DMS114 treated with DMSO at 0.1 percent for 48 hours (cell line): ENCODE data around the gene CDH8.

Experiments used
- DNase-seq: peaks from one replicate; lab custom pipeline; 2025; ENCODE audit not compliant: unreplicated experiment; lab: John Stamatoyannopoulos, UW

The CDH8 gene

DNA sequence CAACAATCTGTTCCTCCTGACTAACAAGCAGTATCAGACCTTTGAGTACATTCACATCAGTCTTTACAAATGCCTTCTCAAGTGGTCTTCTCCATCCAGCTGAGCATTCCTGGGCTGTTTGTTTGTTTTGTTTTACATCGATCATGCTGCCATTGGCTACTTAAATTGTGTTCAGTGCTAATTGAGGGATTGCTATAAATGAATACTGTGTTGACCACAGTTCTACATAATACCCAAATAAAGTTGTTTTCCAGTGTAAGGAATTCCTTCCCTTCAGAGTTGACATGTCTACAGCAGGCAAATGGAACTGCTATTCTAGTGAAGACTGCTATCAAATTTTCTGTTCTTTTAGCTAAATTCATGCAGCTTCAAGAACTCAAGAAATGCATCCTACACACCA is 3.2 kb downstream of the CDH8 start:
- DNase-seq = no peak

DNA sequence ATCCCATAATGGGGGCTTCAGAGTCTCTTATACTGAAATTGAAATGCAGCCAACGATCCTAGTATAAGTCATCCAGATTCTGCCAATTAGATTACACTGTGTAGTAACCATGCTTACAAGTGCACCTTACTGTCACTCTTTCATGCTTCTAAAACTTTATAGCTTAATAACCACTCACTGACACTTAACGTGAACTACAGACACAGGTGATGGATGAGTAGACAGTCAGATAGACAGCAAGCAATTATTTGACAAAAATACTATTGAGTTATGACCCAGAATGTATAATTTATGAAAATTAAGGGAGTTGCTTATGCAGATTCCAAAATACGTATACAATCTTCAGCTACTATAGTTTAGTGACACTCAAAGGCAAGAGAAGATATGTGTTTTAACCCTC is 6.3 kb downstream of the CDH8 start:
- no peak for DNase-seq

DNA sequence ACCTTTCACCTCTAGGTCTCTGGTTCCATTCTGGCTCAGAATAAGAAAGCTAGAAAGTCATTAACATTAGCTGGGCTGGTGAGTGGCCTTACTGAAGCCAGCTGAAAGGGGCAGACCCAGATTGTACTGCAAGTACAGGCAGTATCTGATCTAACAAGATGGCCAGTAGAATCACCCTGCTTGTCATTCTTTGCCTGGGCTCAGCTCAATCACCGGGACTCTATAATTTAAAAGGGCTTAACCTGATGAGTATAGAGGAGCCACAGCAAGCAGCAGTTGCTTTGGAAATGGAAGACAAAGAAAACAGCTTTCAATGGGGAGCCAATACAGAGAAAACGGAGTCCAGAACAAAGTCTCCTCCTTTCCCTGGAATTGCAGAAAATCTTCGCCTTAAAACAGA is 13.6 kb downstream of the CDH8 start:
- no peak for DNase-seq

DNA sequence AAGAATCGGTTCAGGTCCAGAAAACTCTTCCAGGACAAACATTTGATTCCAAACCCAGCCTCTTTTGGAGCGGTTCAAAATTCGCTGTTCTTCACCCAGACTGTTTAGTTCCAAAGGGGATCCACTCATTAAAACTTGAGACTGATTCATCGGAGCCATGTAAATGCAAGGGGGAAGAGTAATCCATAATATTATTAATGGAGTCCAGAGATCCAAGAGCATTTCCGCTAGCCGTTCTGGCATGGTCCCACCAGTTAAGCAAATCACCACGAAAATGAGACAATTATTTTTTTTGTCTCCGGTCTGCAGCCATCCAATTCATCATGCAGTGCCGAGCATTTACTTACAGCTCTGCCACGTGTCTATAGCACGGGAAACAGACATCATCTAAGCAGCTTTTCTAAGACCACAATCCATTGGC is 15.1 kb downstream of the CDH8 start:
- DNase-seq = no peak

DNA sequence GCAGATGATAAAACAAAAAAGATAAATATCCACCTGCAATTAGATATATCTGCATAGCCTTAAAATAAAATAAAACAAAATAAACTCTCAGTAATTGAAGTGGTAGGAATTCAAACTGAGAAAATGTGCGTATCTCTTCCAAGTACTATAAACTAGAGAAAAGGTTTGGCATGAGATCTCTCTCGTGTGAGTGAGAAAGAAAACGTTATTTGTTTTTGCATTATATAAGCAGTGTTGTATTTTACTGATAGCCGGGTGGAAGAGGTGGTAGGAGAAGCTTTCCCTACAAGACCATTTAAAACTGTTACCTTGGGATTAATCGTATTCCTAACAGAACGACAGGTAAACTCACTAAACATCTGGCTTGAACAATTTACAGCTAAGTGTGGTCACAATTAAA is 15.6 kb downstream of the CDH8 start:
- DNase-seq = no peak

DNA sequence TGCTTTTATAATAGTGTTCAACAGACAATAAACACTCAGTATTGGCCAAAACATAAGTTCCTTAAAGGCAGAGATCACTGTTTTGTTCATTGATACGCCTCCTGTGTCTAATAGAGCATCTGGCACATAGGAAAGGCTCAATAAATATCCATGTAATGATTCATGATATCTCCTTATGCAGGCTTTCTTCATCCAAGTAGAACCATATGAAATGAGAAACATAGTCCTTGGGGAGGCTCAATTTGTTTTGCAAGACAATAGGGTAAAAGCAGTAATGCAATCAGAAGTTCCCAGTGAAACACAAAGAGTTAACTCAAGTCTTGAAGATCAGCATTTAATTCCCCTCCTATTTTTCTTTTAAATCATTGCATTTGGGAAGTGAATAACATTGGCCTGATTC is 16.4 kb downstream of the CDH8 start:
- no peak for DNase-seq

DNA sequence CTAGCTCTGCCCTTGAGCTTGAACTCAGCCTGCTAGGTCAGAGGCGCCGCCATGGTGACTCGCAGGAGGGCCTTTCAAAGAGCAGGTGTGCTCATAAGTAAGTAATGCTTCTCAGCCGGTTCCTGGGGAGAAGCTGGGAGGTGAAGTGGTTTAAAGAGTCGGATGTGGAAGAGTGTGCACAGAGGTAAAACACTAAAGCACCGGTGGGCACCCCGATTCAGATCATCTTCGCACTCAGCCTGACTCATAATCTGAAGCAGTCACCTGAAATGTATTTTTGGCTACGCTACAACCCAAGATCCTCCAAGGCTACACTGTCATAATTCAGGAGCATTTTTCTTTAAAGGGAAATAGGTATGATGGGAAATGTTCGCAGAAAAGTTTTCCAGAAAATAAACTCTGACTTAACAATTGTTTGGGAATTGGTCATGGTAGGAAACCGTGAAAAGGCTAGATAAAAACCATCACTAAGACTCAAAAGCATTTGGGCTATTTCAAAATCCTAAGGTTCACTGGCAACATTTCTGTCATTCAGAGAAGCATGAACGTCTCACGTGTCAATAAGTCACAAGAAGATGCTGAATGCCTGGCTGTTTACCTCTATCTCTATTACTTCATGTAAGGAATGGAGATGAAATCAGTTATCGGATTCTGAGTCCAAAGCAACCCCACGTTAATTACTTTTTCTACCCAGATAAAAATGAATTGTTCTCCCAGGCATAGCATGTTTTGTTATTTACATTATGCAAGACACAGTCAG is 17.8 kb downstream of the CDH8 start:
- no peak for DNase-seq

DNA sequence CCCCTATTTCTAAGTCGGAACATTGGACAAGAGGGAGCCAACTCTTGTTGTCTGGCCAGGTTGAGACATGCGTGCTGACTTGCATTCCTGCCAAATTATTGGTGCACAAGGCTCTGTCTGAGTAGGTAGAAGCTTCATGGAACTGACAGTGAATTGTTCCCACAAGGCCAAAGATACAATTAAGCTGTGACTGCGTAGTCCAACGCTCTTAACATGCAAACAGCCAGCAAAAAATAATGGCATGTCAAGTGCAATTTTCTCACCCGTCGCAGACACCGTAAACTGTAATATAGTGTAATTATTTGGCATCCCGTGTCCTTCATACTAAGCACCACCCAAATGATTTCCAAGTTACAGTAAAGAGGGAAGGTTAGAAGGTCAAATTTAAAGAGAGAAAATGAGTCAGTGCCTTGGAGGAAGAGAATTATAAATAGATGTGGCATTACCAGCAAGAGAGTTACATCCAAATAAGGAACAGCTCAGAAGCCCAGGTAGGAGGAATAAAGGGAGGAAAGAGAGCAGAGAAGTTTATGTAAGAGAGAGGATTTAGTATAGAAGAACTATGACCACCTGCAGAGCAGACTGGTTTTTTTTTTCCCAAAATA is 21.8 kb downstream of the CDH8 start:
- no peak for DNase-seq

DNA sequence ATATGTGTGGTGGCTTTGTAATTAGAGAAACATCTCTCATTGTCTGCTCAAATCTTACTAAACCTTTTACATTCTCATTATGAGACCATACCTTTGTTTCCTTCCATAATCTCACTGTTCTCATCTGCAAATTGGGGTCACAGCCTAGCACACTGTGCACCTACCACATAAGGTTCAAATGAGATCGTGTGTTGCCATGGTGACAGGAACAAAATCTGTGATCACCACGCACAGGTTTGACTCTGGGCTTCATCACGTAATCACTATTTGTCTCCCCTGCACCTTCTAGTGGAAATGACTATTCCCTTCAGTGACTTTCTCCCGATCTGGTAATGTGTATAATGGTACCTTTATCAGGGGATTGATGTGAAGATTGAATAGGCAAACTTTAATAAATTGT is 26.1 kb downstream of the CDH8 start:
- no peak for DNase-seq

DNA sequence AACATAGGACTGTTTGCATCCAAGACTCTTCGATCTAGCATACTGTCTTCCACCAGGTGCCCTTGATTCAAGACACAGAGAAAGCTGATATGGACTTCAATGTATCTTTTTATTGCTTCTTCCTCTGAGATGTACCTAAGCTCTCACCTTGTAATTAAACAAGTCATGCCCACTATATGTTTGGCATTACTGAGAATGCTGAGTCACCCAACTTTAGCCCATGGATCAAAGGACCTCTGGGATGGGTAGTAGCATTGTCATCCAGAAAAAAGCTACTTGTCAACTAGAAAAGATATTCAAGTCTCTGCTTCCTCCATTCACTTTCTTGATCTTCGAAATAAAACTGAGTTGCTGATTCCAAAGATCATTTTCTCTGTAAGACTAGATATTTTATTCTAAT is 37.8 kb downstream of the CDH8 start:
- DNase-seq = no peak

DNA sequence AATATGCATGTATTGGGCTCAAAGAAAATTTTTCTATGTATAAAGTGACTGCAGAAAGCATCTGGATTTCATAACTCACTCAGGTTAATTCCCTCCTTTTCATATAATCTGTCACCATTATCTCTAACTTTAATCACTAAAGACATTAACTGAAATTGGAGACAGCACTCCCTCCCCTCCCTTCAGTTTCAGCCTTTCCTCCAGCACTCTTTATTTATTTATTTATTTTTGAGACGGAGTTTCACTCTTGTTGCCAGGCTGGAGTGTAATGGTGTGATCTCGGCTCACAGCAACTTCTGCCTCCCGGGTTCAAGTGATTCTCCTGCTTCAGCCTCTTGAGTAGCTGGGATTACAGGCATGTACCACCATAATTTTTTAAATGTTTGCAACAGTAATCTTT is 43.1 kb downstream of the CDH8 start:
- DNase-seq = no peak

DNA sequence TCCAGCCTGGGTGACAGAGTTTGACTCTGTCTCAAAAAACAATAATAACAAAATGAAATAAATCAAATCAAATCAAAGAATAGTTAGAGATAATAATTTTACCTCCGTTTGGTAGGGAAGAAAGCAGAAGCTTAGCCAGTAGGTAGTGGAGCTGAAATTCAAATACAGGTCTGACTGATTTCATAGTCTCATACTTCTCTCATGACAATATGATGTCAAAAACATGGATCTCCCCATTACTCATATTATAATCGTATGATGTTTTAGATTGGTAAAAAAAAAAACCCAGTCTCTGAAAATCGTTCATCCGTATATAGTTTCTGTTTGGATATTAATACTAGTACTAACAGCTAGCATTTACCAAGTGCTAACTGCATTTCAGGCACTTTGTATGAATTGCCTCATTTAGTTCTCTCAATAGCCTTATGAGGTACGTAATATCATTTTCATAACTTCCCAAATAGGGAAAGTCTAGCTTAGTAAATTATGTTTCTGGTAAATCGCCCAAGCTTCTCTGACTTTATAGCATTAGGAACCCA is 48.7 kb downstream of the CDH8 start:
- DNase-seq = no peak

DNA sequence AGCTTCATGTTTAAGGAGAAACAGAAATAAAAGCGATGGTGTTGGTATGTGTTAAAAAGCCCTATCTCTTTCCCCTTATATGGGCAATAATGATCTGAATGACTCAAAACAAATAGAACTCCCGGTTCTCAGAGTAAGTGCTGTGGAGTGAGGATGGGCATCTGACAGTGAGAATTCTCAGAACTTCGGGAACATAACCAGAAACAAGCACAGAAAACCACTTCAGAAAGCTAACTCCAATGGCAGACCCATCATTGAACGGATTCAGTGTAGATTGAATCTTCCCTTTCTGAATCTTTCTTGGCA is 67.2 kb downstream of the CDH8 start:
- no peak for DNase-seq

DNA sequence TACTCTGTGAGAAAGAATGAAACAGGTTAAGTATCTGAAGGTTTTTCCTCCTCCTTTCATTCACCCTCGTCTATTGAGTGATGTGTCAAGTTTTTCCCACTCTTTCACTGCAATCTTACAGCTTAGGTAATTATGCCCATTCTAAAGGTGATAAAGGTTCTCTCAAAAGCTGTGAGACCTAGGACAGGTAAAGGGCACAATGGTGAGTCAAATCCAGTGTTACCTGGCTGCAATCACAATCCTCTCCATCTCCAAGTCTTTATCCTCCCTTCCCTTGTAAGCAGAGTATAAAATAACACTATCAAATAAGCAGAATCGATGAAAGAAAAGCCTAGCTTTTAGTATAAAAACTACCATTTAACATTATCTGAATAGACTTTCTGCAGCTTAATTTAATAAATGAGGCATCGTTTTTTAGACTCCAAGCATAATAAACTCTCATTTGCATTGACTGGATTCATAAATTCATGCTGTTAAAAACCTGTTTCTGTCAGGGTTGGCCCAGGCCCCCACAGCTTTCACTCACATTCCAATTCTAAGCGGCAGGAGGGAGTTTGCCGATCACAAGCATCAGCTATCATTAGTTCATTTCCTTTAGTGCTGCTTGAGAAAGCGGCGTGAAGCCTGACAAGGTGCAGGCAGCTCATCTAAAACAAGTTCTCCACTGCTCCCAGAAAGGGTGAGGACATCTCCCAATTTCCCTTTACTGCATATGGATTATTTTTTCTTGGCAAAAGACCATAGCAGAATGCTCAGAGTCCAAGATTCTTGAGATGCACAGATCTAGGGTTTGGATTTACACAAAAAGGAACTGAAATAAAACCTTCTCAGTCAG is 67.8 kb downstream of the CDH8 start:
- no peak for DNase-seq

DNA sequence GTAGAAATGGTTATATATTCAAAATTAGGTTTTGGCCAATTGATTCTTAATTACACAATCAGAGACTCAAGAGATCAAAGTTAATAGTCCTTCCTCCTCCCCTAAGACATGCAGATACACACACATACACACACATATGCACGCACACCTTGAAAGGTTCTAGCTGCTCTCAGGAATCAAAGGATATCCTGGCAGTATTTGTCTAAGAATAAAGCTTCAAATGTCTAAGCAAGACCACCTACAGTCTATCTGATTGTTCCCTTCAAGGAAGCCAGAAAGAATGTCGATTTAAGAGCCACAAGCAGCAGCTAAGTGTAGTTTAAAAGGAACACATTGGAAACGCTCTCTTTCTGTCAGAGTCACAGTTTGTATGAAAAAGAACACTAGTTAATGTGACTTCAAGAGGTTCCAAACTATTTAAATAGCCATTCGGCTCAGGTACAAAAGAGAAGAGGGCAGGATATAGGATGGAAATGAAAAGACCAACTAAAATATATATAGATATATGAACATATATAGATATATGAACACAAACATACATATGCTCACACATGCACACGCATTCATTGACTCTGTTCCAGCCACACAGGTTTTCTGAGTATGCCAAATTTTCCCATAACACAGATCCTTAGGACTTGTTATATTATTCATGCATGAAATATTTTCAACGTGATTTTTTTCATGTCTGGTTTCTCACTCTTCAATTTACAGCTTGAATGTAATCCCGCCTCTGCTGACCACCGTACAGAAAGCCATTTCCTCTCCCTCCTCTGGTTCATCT is 79.0 kb downstream of the CDH8 start:
- DNase-seq = no peak

DNA sequence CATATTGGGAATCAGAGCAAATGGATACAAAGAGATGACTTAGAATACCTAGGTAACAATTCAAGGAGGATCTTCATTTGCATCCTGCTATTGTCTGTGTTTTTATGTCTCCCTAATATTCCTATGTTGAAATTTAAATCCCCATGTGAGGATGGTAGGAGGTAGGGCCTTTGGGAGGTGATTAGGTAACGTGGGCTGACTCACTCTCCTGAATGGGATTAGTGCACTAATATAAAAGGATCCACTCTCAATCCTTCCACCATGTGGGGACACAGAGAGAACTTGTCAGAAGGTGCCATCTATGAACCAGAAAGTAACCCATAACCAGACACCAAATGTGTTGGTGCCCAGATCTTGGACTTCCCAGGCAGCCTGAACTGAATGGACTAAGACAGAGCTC is 83.4 kb downstream of the CDH8 start:
- DNase-seq = no peak

DNA sequence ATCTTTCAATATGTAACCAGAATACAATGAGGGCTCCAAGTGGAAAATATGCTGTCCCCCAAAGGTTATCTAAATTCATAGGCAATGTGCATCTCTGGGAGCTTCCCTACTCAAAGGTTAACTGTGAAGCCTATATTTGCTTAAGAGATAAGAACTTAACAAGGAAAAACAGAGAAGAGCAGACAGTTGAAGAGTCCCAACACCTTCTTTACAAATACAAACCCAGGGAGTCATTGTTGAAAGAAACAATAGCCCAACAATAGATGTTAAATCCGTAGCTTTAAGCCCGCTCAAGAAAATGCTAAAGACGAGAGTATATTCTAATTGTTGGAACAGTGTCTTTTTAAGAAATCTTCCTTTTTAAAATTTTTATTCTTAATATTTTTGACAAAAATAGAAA is 87.8 kb downstream of the CDH8 start:
- DNase-seq = no peak

DNA sequence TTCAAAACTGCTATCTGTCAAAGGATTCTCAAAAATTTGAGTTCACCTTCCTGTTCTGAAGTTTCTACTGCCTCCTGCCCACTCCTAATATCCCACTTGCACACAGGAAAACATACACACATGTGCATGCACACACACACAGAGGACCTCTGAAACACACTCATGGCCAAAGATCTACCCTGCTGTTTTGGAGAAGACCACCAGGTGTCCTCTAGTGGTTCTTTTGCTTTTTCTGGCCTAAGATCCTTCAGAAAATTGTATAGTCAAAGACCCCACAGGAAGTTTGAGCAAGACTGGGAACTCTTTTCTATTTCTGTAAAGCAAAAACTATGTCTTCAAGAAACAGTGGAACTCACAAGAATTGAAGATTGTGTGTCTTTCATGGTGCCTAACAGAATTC is 90.2 kb downstream of the CDH8 start:
- DNase-seq = no peak

DNA sequence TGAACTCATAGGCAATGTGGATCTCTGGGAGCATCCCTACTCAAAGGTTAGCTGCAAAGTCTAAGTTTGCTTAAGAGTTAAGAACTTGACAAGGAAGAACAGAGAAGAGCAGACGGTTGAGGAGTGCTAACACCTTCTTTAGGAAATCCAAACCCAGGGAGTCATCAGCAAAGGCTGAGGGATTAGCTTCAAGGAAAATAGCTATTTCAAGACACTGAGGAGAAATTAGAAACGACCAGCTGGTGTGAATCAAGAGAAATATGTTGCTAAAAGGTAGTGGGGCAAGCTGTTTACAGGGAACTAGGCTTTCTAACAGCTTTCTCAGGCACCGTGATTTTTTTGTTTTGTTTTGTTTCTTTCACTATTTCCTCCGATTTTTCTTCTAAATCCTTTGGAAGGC is 90.7 kb downstream of the CDH8 start:
- no peak for DNase-seq

DNA sequence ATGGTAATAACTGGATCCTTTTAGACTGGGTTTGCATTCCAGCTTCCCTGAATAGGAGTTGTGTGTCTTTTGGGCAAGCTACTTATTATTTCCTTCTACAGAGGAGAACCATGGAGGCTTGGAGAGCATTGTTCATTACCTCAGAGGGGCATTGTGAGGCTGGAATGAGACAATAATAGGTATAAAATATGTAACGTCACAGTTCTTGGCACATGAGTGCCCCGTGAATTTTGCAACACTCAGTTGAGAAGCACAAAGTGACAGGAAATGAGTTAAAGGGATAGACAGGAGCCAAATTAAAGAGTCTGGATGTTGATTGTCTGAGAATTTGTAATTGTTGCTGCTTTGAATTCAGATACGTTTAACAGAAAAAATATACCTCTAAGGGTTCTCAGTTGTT is 92.2 kb downstream of the CDH8 start:
- no peak for DNase-seq

DNA sequence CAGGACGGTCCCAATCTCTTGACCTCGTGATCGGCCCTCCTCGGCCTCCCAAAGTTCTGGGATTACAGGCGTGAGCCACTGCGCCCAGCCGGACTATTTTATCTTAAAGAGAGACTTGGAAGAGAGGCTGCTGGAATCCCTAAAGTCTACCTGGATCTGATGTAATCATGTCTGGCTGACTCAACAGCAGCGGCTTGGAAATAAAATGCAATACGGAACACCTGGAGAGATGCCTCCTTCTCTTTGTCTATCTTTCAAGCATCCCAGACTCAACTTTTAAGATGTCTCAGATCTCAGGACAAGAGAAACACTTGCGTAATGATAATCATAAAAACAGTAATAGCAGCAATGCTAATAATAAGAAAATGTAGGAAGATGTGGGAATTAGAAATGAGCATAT is 95.6 kb downstream of the CDH8 start:
- DNase-seq = no peak
